Activated T-cell treated with anti-CD3 and anti-CD28 coated beads for 1 hour (primary cell): Measurements from ENCODE around the gene NUFIP1.
"Not testable (repeated sequence)": the region's sequence is repeated elsewhere in the genome, so short reads cannot be mapped to it uniquely, and the experiment has no call there.

Experiments
- DNase-seq: peaks from one replicate; pipeline ENCODE4 v3.0.0-alpha.2; 2020; ENCODE audit warnings: low read depth

Gene NUFIP1

DNA sequence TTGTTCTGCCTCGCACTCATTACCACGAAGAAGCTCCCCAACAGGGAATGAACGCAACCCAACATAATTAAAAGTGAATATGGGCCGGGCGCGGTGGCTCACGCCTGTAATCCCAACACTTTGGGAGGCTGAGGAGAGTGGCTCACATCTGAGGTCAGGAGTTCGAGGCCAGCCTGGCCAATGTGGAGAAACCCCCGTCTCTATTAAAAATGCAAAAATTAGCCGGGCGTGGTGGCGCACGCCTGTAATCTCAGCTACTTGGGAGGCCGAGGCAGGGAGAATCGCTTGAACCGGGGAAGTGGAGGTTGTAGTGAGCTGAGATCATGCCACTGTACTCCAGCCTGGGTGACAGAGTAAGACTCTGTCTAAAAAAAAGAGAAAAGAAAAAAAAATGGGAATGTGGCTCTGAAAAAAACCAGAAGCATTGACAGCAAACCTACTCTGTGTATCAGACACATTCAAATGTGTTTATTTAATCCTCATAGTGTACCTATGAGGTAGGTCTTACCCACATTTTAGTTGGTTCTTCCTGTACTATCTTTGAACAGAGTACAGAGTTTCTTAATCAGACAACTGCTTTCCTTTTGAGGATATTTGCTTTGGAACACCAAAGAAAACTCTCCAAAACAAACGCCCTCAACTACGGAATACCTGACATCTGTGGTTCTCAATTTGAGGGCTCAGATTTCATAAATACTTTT lies 70.0 kb downstream of the NUFIP1 start:
- DNase-seq: no peak

DNA sequence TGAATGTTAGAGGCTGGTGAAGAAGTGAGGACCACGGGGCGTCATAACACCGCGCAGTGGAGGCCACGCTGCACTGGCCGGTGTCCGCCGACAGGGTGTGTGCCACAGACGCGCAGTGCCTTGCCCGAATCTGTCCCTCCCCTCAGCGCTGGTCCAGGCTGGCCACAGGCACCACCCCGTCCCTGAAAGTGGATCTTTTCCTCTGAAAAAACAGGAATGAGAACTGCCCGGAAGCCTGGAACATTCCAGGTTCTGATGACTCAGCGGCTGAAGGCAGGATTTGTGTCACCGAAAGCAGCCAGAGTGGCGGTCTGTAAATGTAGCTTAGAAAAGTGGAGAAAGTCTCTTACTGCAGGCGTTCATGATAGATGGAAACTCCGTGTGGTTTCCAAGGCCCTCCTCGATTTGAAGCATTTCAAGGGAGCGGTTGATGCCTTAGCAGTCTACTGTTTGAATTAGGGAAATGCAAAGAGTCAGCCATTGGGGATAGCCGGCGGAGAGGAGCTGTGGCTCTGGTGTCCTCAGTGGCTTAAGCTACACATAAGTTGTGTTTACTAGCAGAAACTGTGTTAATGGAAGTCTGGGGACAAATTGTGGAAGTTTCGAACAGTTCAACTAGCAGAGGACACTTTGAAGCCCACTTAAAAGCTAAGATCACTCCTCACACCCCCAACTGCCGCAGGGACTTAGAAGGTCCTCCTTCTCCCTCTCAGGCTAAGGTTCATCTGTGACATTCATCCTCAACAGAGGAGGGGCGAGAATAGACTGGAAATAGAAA lies 70.8 kb downstream of the NUFIP1 start:
- peak; percentile 66 for DNase-seq

DNA sequence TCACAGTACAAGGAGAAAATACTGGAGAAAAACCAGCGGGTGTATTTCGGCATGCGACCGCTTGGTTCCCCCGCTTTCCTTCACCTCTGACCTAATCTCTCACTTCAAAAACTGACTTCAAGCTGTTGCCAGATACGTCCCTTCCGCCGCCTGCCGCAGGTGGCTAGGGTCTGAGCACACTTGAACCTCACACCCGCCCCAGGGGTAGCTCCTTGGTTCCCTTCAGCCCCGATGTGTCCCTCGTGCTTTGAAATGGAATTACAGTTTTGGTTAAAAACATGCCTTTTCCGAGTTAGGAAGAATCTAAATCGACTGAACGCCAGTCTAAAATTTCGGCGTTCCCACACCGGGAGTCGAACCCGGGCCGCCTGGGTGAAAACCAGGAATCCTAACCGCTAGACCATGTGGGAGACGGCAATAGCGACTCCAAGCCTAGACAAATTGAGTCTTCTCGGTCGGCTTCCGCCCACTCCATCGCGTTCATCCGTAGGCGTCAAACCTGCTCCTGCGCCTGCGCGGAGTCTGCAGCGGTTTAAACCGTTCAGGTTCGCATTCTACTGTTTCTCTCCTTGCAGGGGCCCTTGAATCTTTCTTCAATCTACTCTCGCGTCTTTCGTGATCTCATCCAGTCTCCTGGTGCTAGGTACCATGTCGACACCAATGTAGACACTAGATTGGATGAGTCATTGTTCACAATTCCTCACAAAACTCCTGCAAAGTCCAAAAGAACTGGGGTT lies 71.5 kb downstream of the NUFIP1 start:
- peak; percentile 96 for DNase-seq

DNA sequence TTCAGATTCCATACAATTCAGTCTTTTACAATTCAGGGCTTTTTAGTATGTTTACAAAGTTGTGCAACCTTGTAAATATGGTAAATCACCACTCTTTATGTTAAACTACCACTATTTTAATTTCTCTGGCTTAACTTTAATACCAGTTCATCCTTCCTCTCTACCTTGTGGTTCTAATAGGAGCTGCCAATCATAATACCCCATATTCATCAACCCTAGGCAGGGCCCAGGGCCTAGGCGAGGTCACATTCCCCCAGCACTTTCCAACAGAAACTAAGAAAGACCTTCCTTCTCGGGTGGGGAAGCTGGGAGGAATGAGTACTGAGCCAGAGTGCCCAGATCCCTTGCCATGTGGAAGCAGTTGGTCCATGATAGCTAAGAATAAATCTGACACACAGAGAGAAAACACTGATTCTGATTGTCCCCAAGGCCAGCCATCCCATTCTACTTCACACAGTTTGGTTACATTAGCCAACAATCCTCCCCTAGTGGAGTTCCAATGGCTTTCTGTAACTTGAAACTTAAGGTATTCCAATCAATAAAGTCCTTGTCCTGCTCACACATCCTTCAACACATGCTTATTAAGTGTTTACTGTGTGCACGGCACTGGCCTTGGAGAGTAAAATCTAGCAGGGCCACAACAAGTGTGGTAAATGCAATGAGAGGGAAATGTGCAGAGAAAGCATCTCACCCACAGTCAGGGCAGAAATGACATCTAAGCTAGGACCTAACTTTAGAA lies 76.8 kb downstream of the NUFIP1 start:
- no peak for DNase-seq

GRCh38 chr13:44908712-44909111 lies 80.6 kb downstream of the NUFIP1 start:
- no peak for DNase-seq

DNA sequence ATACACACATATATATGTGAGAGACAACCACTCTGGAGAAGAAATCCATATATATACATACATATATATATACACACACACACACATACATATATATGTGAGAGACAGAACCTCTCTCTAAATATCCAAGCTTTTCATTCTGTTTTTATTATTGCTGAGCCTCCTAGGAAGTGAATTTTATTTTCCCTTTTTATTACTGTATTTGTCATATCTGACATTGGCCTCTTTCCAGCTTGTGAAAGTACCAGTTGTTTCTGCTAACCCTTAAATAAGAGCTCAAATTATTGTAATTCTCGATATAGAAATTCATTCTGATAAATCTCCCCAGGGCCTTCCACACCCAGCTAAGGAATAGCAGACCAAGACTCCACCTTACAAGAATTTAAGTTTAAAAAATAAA lies 81.0 kb downstream of the NUFIP1 start:
- DNase-seq: no peak

DNA sequence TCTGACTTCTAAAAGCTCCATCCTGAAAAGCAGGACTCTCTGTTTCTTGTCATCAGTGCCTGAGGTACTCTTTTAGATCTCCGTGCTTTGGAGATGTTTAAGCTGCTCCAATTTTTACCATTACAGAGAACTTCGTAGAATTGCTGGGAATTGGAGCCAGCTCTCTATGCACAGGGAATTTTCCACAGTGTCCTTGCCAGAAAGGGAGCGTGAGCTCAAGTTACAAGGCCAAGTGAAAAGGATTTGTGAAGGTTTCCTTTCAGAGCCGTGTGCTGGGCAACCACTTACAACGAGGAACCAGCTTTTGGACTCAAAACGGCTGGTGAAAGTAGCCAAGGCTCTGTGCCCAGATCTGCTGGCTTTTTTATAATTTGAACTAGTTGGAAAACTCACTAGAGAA lies 82.6 kb downstream of the NUFIP1 start:
- no peak for DNase-seq

GRCh38 chr13:44906230-44906629 lies 83.0 kb downstream of the NUFIP1 start:
- DNase-seq: no peak

DNA sequence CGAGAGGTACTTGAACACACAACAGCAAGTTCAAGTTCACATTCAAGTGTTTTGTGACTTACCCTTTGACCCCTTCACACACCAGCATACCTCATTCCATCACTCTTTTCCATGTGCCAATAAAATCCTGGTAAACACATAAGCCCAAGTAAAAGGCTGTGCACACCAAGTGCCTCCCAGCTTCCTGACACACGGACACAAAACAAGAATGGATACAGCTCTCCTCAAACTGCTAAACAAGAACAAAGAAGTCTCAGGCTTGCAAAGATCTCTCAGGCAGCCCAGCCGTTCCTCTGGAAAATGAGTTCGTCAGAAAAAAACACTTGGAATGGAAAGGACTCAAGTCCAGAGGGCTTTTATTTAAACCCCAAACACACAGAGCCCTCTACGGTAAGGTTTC lies 83.7 kb downstream of the NUFIP1 start:
- no peak for DNase-seq

DNA sequence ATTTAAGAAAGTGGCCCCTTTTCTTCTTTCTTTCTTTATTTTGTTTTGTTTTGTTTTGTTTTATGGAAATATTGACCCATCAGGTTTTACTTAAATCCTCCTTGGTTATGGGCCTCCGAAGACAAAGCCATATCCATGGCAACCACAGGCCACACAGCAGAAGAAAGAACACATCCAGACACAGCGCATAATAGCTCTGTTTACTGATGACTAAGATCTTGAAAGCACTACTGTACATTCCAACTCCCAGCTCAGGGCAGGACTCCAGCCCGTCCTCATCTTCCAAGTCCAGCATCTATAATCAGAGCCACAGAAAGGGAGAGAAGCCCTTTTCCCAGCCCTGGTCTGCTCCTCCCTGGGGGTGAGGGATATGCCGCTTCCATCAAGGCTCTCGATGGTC lies 84.3 kb downstream of the NUFIP1 start:
- no peak for DNase-seq

GRCh38 chr13:44903574-44903985 lies 85.7 kb downstream of the NUFIP1 start:
- DNase-seq: no peak

- DNase-seq: no peak
Measured at GRCh38 chr13:44902738-44903137, 86.5 kb downstream of the NUFIP1 start.

DNA sequence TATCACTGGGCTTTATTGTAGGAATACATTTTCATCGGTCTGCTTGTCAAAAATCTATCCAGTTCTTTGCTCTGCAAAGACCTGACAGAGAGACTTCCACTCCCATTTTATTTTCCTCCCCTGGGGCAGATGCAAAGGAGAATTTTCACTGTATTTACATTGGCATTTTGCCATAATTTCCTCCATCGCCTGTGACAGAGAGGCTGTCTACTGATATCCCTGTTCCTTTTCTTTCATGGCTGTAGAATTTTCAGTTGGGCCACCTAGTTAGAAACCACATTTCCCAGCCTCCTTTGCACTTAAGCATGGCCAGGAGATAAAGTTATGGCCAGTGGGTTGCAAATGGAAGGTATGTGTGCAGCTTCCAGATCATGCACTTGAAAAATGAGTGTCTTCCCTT lies 89.3 kb downstream of the NUFIP1 start:
- DNase-seq: no peak

- not testable (repeated sequence) for DNase-seq
Measured at GRCh38 chr13:44898308-44898707, 91.0 kb downstream of the NUFIP1 start.

DNA sequence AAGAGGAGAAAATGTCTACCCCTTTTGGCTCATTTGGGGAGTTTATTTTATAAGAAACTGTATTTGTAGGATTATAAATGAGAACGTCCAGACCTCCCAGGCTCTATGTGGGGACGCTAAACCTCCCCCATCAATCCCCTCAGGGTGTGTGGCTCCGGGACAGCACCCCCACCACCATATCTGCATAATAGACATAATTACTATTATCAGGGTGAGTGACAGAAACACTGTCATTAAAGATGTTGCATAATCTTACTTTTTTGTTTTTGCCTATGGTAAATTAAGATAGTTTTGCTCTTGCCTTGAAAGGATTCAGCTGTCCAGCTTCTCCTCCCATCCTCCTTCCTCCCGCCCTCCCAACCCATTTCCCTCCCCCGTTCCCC lies 93.3 kb downstream of the NUFIP1 start:
- DNase-seq: no peak

- no peak for DNase-seq
Measured at GRCh38 chr13:44895264-44895952, 93.9 kb downstream of the NUFIP1 start.

DNA sequence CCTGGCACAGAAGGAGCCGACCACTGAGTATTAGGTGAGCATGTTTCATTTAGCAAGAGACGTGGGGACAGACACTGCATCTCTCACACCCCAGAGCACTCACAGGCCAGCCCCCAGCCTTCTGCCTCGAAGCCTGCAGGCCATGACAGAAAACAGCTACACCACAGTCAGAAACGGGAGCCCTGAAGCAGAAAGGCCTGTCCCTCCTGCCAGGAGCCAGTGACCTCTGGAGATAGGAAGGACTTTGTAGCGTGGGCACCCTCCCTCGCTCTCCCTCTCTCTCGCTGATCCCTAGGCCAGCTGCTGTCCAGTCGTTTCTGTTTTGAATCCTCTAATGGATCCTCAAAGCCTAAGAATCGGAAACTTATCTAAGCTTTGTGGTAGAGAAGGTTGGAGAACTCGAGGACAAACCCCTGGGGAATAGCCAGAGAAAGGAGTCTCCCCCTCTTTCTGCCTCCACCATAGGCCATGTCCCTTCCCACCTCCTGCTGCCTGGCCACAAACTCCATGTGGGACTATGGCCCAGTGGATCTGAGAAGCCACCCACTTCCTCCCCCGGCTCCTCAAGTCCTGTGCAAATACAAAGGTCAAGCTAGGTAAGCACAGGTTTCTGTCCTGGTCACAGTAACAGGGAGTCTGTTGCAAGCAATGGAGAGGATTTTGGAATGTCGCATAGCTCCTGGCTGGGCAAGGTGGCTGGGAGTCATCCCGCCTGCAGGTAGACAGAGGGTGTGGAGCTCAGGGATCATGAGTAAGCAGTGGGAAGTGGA lies 95.1 kb downstream of the NUFIP1 start:
- DNase-seq: no peak
